Right lobe of liver (tissue), 4 donors: ENCODE results near the gene GJA4.

Experiments
- POLR2A ChIP-seq: fragments of 450-650 bp; IDR thresholded peaks from one replicate; pipeline ENCODE4 v1.6.1; 2017; ENCODE audit warnings: antibody characterized with exemption, mild to moderate bottlenecking
- TF ChIP-seq, protein P1 (sequence below), 4 donors: fragments of 200-600 bp in 3 of 4; fragments of 450-650 bp in 1 of 4; IDR thresholded peaks; one replicate each; pipeline versions ENCODE4 v1.5.1 to v1.8.0; 2016 to 2022; ENCODE audit warnings: antibody characterized with exemption in 4 of 4, mild to moderate bottlenecking in 2 of 4
- donor health status: DM: no; HTN: no; CAD: no.
- donor health status: DM: no; HTN: no; CAD: no.
- donor health status: DM: no; HTN: yes; CAD: no.

DNA sequence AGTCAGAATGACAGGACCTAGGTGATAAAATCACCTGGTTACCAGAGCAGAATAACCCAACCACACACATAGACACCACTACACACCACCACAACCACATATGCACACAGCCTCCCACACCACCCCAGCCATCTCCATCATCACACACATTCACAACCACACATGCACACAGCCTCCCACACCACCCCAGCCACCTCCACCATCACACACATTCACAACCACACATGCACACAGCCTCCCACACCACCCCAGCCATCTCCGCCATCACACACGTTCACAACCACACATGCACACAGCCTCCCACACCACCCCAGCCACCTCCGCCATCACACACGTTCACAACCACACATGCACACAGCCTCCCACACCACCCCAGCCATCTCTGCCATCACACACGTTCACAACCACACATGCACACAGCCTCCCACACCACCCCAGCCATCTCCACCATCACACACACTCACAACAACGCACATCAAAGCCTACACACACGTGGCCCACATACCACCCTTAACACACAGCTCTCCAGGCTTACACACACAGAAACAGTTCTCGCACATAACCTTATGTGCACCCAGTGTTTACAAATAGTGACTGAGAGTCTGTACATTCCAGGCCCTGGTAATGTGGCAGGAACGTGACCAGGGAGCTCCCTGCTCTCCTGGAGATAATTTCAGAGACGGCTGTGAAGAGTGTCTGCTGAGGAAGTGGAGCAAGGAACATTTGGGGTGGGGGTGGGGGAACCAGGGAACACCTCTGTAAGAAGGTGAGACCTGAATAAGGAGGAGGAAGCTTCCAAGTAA, 15.1 kb upstream of the GJA4 start:
- no peak for TF ChIP-seq POLR2A
- TF ChIP-seq, protein P1, sequence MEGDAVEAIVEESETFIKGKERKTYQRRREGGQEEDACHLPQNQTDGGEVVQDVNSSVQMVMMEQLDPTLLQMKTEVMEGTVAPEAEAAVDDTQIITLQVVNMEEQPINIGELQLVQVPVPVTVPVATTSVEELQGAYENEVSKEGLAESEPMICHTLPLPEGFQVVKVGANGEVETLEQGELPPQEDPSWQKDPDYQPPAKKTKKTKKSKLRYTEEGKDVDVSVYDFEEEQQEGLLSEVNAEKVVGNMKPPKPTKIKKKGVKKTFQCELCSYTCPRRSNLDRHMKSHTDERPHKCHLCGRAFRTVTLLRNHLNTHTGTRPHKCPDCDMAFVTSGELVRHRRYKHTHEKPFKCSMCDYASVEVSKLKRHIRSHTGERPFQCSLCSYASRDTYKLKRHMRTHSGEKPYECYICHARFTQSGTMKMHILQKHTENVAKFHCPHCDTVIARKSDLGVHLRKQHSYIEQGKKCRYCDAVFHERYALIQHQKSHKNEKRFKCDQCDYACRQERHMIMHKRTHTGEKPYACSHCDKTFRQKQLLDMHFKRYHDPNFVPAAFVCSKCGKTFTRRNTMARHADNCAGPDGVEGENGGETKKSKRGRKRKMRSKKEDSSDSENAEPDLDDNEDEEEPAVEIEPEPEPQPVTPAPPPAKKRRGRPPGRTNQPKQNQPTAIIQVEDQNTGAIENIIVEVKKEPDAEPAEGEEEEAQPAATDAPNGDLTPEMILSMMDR (IDR thresholded peaks at IDR 0.05), result no peak
